ENCODE measurements around the gene GABRB3.

DNA sequence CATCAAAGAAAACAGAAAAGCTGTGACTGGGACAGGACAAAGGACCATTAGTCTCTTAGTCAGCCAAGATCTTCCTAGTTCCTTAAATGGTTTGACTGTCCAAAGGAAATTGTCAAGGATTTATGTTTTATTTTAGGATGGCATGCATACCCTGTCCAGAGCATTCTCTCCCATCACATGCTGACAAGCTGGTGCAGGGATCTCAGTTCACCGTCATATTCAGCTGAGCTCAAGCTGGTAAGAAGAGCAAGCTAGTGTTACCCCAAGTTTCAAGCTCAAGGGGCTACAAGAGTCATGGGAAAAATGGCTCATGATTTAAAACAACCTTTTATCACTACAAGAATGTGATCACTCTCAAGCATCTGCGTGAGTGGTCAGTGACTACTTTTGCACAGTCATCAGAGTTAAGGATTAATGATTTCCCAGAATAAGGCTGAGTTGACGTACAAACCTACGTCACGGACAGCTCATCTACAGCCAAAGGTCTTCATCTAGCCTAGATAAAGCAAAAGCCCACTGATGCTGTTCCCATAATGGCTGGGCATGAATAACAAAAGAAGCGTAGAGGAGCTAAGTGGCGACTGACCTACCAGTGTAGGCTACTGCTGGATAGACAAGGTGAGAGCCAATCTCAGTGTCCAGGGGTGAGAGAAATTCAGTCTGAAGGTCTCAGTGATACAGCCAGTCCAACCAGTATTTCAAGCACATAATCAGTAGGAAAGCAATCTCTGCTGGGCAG, 157.5 kb downstream of the GABRB3 start:
- TF ChIP-seq, protein P1, sequence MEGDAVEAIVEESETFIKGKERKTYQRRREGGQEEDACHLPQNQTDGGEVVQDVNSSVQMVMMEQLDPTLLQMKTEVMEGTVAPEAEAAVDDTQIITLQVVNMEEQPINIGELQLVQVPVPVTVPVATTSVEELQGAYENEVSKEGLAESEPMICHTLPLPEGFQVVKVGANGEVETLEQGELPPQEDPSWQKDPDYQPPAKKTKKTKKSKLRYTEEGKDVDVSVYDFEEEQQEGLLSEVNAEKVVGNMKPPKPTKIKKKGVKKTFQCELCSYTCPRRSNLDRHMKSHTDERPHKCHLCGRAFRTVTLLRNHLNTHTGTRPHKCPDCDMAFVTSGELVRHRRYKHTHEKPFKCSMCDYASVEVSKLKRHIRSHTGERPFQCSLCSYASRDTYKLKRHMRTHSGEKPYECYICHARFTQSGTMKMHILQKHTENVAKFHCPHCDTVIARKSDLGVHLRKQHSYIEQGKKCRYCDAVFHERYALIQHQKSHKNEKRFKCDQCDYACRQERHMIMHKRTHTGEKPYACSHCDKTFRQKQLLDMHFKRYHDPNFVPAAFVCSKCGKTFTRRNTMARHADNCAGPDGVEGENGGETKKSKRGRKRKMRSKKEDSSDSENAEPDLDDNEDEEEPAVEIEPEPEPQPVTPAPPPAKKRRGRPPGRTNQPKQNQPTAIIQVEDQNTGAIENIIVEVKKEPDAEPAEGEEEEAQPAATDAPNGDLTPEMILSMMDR (IDR thresholded peaks at IDR 0.05), result no peak
- TF ChIP-seq POLR2A (IDR thresholded peaks at IDR 0.05), result no peak

All from thyroid gland (tissue), 4 donors.